ENCODE data around the gene TUBG2. TPM values are rescaled to one million over a fixed set of nuclear protein-coding genes. Genes with fewer than 3 reads are reported as not detected.

The TUBG2 gene
- total RNA-seq, 1 experiment from 2014 or later = 20.9 TPM

- ATAC-seq = no peak
- Histone ChIP-seq H3K4me3 (replicated peaks in 1 of 2; ENCODE audit: low read depth in 1 of 2, low read length in 2 of 2) (no peak overlapping the region), H4K20me1 (ENCODE audit: insufficient read depth) (no peaks in the 10 kb centered on the region), H3K79me2 (ENCODE audit: insufficient read depth, low read length) (no peaks in the 10 kb centered on the region), H3K27me3 (ENCODE audit: insufficient read depth, low read length) (no peaks in the 10 kb centered on the region), H3K4me1 (ENCODE audit: control insufficient read depth in 1 of 2, insufficient read depth in 2 of 2, low read length in 2 of 2) (no peaks in the 10 kb centered on the region), H3K9me2 (ENCODE audit: insufficient read depth) (no peaks in the 10 kb centered on the region), H3K36me3 (ENCODE audit: control insufficient read depth in 1 of 2, insufficient read depth in 2 of 2, low read length in 2 of 2) (peaks cover 4 to 6% of the 10 kb centered on the region in 2 experiments; a peak in 2 of 4 replicates), H3K9me3 (ENCODE audit: control insufficient read depth in 1 of 2, insufficient read depth in 1 of 2, low read depth in 1 of 2, low read length in 2 of 2) (no peaks in the 10 kb centered on the region), H3K9ac (ENCODE audit: low read length) (no peak overlapping the region), H3K4me2 (ENCODE audit: low read length) (no peak overlapping the region), H2AFZ (ENCODE audit: low read depth, low read length, poor library complexity, severe bottlenecking) (no peak overlapping the region), H3K27ac (ENCODE audit: low read depth, low read length) (no peak overlapping the region)
- ChIA-PET CTCF (no interaction called here), POLR2A (no interaction called here), RAD21 (ENCODE audit: low non-redundant PET in 1 of 2, low total read pairs in 2 of 2, uncharacterized antibody in 2 of 2, unreplicated experiment in 2 of 2) (no interaction called here)
- BruUV-seq (replicated peaks) = no TSS peak
- DNase-seq (ENCODE audit: low read depth, low spot score) = no peak
- TF ChIP-seq CTCF (IDR thresholded peaks at IDR 0.05 in 2 of 3, conservative IDR thresholded peaks at IDR 0.05 in 1 of 3; ENCODE audit: borderline replicate concordance in 1 of 3, insufficient read depth in 1 of 3, low read depth in 2 of 3, low read length in 2 of 3) (no peak), REST (IDR thresholded peaks at IDR 0.05; ENCODE audit: low read depth) (no peak), MAX (IDR thresholded peaks at IDR 0.05) (no peak), ATF3 (IDR thresholded peaks at IDR 0.05) (no peak), ZNF274 (IDR thresholded peaks at IDR 0.05; ENCODE audit: low read depth, low read length) (no peak), CBX3 (IDR thresholded peaks at IDR 0.05; ENCODE audit: low read depth) (no peak), ZBTB33 (IDR thresholded peaks at IDR 0.05; ENCODE audit: extremely low read depth, insufficient replicate concordance, low read length) (no peak)
- intact Hi-C loops (cut with micrococcal nuclease) = no loop called here
Measured at GRCh38 chr17:42698736-42699414, 39.8 kb downstream of the TUBG2 start.
